ENCODE results near the gene COG5. TPM values are rescaled to one million over a fixed set of nuclear protein-coding genes. Genes with fewer than 3 reads are reported as not detected.

The COG5 gene
- total RNA-seq, 1 donor from 2014 or later, result 37.2 TPM

- TF ChIP-seq CTCF (conservative IDR thresholded peaks at IDR 0.05), result no peak
- no peaks in the 10 kb centered on the region for H3K9me3 Mint-ChIP-seq
Observed at GRCh38 chr7:107312418-107312817, 251.3 kb downstream of the COG5 start.

GRCh38 chr7:107309296-107309695, 254.4 kb downstream of the COG5 start:
- Mint-ChIP-seq H3K27me3 (no peaks in the 10 kb centered on the region), H3K4me1 (ENCODE audit: unreplicated experiment) (no peaks in the 10 kb centered on the region), H3K4me3 (no peak overlapping the region), H3K27ac (no peak overlapping the region), H3K36me3 (peaks cover 6% of the 10 kb centered on the region), H3K9me3 (no peaks in the 10 kb centered on the region)
- DNase-seq (ENCODE audit: extremely low spot score, unreplicated experiment), result no peak
- TF ChIP-seq CTCF (conservative IDR thresholded peaks at IDR 0.05), result no peak

More at GRCh38 chr7:107312418-107312817, 251.3 kb downstream of the COG5 start:
- peaks cover 6% of the 10 kb centered on the region for H3K4me1 Mint-ChIP-seq (ENCODE audit: unreplicated experiment)
- H3K36me3 Mint-ChIP-seq, result peaks cover 13% of the 10 kb centered on the region
- no peak overlapping the region for H3K4me3 Mint-ChIP-seq
- DNase-seq (ENCODE audit: extremely low spot score, unreplicated experiment), result no peak
- no peaks in the 10 kb centered on the region for H3K27me3 Mint-ChIP-seq
- no peak overlapping the region for H3K27ac Mint-ChIP-seq

GRCh38 chr7:107304636-107305035, 259.1 kb downstream of the COG5 start:
- no peak for DNase-seq (ENCODE audit: extremely low spot score, unreplicated experiment)
- Mint-ChIP-seq H3K4me3 (no peak overlapping the region), H3K36me3 (peaks cover 4% of the 10 kb centered on the region), H3K27ac (no peak overlapping the region), H3K9me3 (no peaks in the 10 kb centered on the region), H3K27me3 (no peaks in the 10 kb centered on the region), H3K4me1 (ENCODE audit: unreplicated experiment) (no peaks in the 10 kb centered on the region)
- no peak for TF ChIP-seq CTCF (conservative IDR thresholded peaks at IDR 0.05)

- H3K4me1 Mint-ChIP-seq (ENCODE audit: unreplicated experiment), result no peaks in the 10 kb centered on the region
- peaks cover 4% of the 10 kb centered on the region for H3K36me3 Mint-ChIP-seq
- H3K9me3 Mint-ChIP-seq, result no peaks in the 10 kb centered on the region
- no peak for TF ChIP-seq CTCF (conservative IDR thresholded peaks at IDR 0.05)
- H3K4me3 Mint-ChIP-seq, result no peak overlapping the region
- H3K27me3 Mint-ChIP-seq, result no peaks in the 10 kb centered on the region
- no peak for DNase-seq (ENCODE audit: extremely low spot score, unreplicated experiment)
- no peak overlapping the region for H3K27ac Mint-ChIP-seq
Observed at GRCh38 chr7:107304063-107304462, 259.7 kb downstream of the COG5 start.

GRCh38 chr7:107302250-107302847, 261.4 kb downstream of the COG5 start:
- Mint-ChIP-seq H3K4me1 (ENCODE audit: unreplicated experiment) (no peaks in the 10 kb centered on the region), H3K36me3 (peaks cover 4% of the 10 kb centered on the region), H3K27me3 (no peaks in the 10 kb centered on the region), H3K27ac (no peak overlapping the region), H3K9me3 (no peaks in the 10 kb centered on the region), H3K4me3 (no peak overlapping the region)
- no peak for TF ChIP-seq CTCF (conservative IDR thresholded peaks at IDR 0.05)
- DNase-seq (ENCODE audit: extremely low spot score, unreplicated experiment), result no peak

- DNase-seq (ENCODE audit: extremely low spot score, unreplicated experiment), result no peak
- Mint-ChIP-seq H3K36me3 (peaks cover 36% of the 10 kb centered on the region), H3K9me3 (peaks cover 9% of the 10 kb centered on the region), H3K4me3 (no peak overlapping the region), H3K27ac (no peak overlapping the region), H3K4me1 (ENCODE audit: unreplicated experiment) (peaks cover 5% of the 10 kb centered on the region), H3K27me3 (no peaks in the 10 kb centered on the region)
- no peak for TF ChIP-seq CTCF (conservative IDR thresholded peaks at IDR 0.05)
Observed at GRCh38 chr7:107294182-107294581, 269.5 kb downstream of the COG5 start.

Data from type B pancreatic cell (in vitro differentiated cells).